HepG2 (cell line): Measurements from ENCODE around the gene UROD. TPM values are rescaled to one million over a fixed set of nuclear protein-coding genes. Genes with fewer than 3 reads are reported as not detected.

Source experiments
- ATAC-seq: fragments of 200-7000 bp; cut with Tn5 transposase; 3 replicates; pipeline ENCODE4 v1.9.1; 2020; ENCODE audit warnings: mild to moderate bottlenecking, moderate library complexity
- BruUV-seq: library from RNA; stranded (reverse); fragments of 400-500 nt; replicated peaks from 2 replicates; lab custom pipeline; 2021; lab: Mats Ljungman, UMichigan
- CTCF ChIA-PET: fragments of 300-600 bp; formaldehyde crosslinking; extraction: SDS; loops from one replicate; lab custom pipeline; 2021; ENCODE audit warnings: low total read pairs, inconsistent platforms, low intra/inter-chr PET ratio; lab: Yijun Ruan, JAX
- POLR2A ChIA-PET: fragments of 350-600 bp; sonication (Branson Sonifier 250); formaldehyde crosslinking; loops from one replicate; lab custom pipeline; 2020; ENCODE audit warnings: antibody characterized with exemption, inconsistent platforms; lab: Yijun Ruan, JAX
- DNase-seq: peaks from one replicate; pipeline ENCODE4 v3.0.0-alpha.2; 2015; ENCODE audit warnings: low spot score
- FAIRE-seq: peaks from 3 replicates; lab custom pipeline; 2011; peaks lifted over from hg19 to GRCh38; lab: Jason Lieb, UNC
- H2AFZ ChIP-seq: one replicate; pipeline ENCODE4 v1.6.1; 2011; ENCODE audit warnings: low read length, inconsistent platforms
- H3K27ac ChIP-seq: fragments of 300-600 bp; 3 replicates; pipeline ENCODE4 v1.8.0; 2011; ENCODE audit warnings: mixed run types, mild to moderate bottlenecking, mixed read lengths, low read length, inconsistent platforms; ENCODE audit not compliant: insufficient read depth; ENCODE audit errors: extremely low read length
- H3K27me3 ChIP-seq, 2 experiments: fragments of 200-600 bp in 1 of 2; 2 replicates in 1 of 2; 3 replicates in 1 of 2; pipeline versions ENCODE4 v1.6.0 to v1.8.0; 2011; ENCODE audit warnings: low read length in 2 of 2, mild to moderate bottlenecking in 2 of 2, moderate library complexity in 2 of 2, inconsistent platforms in 1 of 2; ENCODE audit not compliant: insufficient read depth in 2 of 2, control insufficient read depth in 1 of 2
- H3K36me3 ChIP-seq, 2 experiments: fragments of 200-600 bp in 1 of 2; replicated peaks in 1 of 2; 2 replicates in 1 of 2; 3 replicates in 1 of 2; pipeline versions ENCODE4 v1.5.1 to v1.8.0; 2011; ENCODE audit warnings: low read length in 2 of 2, inconsistent platforms in 1 of 2; ENCODE audit not compliant: insufficient read depth in 2 of 2, control insufficient read depth in 1 of 2
- H3K4me1 ChIP-seq: 2 replicates; pipeline ENCODE4 v1.5.1; 2012; ENCODE audit warnings: low read length, inconsistent platforms; ENCODE audit not compliant: insufficient read depth
- H3K4me2 ChIP-seq: 2 replicates; pipeline ENCODE4 v1.6.0; 2011; ENCODE audit warnings: low read depth, low read length, inconsistent platforms
- H3K4me3 ChIP-seq, 3 experiments: fragments of 200-600 bp in 1 of 3; sonication (generic), shearing (Covaris generic) in 1 of 3; replicated peaks in 1 of 3; 2 replicates each; pipeline ENCODE4 v1.5.1; 2011 to 2016; ENCODE audit warnings: low read length in 3 of 3, inconsistent platforms in 2 of 3, low read depth in 2 of 3, mild to moderate bottlenecking in 2 of 3, control low read depth in 1 of 3, mixed read lengths in 1 of 3; ENCODE audit not compliant: insufficient read depth in 1 of 3
- H3K79me2 ChIP-seq: one replicate; pipeline ENCODE4 v1.6.1; 2011; ENCODE audit warnings: low read length, inconsistent platforms; ENCODE audit not compliant: insufficient read depth
- H3K9ac ChIP-seq: 2 replicates; pipeline ENCODE4 v1.6.0; 2011; ENCODE audit warnings: mild to moderate bottlenecking, low read depth, low read length, inconsistent platforms; ENCODE audit not compliant: insufficient read depth
- H3K9me3 ChIP-seq: 2 replicates; pipeline ENCODE4 v1.5.1; 2012; ENCODE audit warnings: mild to moderate bottlenecking, low read length
- H4K20me1 ChIP-seq: 2 replicates; pipeline ENCODE4 v1.6.0; 2011; ENCODE audit warnings: inconsistent platforms, mild to moderate bottlenecking, low read length, moderate library complexity; ENCODE audit not compliant: insufficient read depth
- CBX1 ChIP-seq: IDR thresholded peaks from one replicate; pipeline ENCODE4 v1.6.1; 2016; ENCODE audit warnings: antibody characterized with exemption, low read depth
- CEBPB ChIP-seq: IDR thresholded peaks from 2 replicates; pipeline ENCODE4 v1.6.1; 2011; ENCODE audit warnings: low read depth, low read length, improper control_type of control experiment, borderline replicate concordance
- HDAC1 ChIP-seq: sonication (generic); formaldehyde crosslinking; IDR thresholded peaks from 2 replicates; pipeline ENCODE4 v1.5.1; 2020; ENCODE audit warnings: mild to moderate bottlenecking, missing genetic modification reagents
- HNF4G ChIP-seq, 2 experiments: sonication (generic) in 1 of 2; formaldehyde crosslinking in 1 of 2; IDR thresholded peaks; 2 replicates each; pipeline versions ENCODE4 v1.4.0 to v1.6.1; 2011 to 2020; ENCODE audit warnings: borderline replicate concordance in 2 of 2, low read depth in 2 of 2, mild to moderate bottlenecking in 2 of 2, low read length in 1 of 2, missing genetic modification reagents in 1 of 2, moderate library complexity in 1 of 2
- IKZF4 ChIP-seq: sonication (generic); formaldehyde crosslinking; IDR thresholded peaks from 2 replicates; pipeline ENCODE4 v1.5.1; 2020; ENCODE audit warnings: borderline replicate concordance, mild to moderate bottlenecking, low read depth, missing genetic modification reagents; ENCODE audit errors: not compliant biosample characterization
- KLF12 ChIP-seq: sonication (generic); formaldehyde crosslinking; IDR thresholded peaks from 2 replicates; pipeline ENCODE4 v1.4.0; 2020; ENCODE audit warnings: missing genetic modification reagents, borderline replicate concordance
- PTBP1 ChIP-seq: fragments of 200-400 bp; formaldehyde crosslinking; IDR thresholded peaks from 2 replicates; pipeline ENCODE4 v1.6.1; 2018; ENCODE audit warnings: low read length, low read depth; ENCODE audit not compliant: poor library complexity, severe bottlenecking
- RARA ChIP-seq: IDR thresholded peaks from 2 replicates; pipeline ENCODE4 v1.6.1; 2016; ENCODE audit warnings: missing genetic modification reagents, missing compliant biosample characterization
- SIX1 ChIP-seq: sonication (generic); formaldehyde crosslinking; IDR thresholded peaks from 2 replicates; pipeline ENCODE4 v1.4.0; 2020; ENCODE audit warnings: missing genetic modification reagents, borderline replicate concordance
- SMAD1 ChIP-seq: sonication (generic); formaldehyde crosslinking; IDR thresholded peaks from 2 replicates; pipeline ENCODE4 v1.4.0; 2020; ENCODE audit warnings: missing genetic modification reagents, low read depth, mild to moderate bottlenecking, borderline replicate concordance
- SP140L ChIP-seq: sonication (generic); formaldehyde crosslinking; IDR thresholded peaks from 2 replicates; pipeline ENCODE4 v1.4.0; 2020; ENCODE audit warnings: missing genetic modification reagents, borderline replicate concordance
- ZBTB44 ChIP-seq: sonication (generic); formaldehyde crosslinking; IDR thresholded peaks from 2 replicates; pipeline ENCODE4 v1.4.0; 2020; ENCODE audit warnings: missing genetic modification reagents
- ZFAT ChIP-seq: sonication (generic); formaldehyde crosslinking; conservative IDR thresholded peaks from 2 replicates; pipeline ENCODE4 v1.8.1; 2023; ENCODE audit warnings: missing genetic modification reagents, inconsistent platforms
- ZNF569 ChIP-seq: sonication (generic); formaldehyde crosslinking; IDR thresholded peaks from 2 replicates; pipeline ENCODE4 v1.5.0; 2020; ENCODE audit warnings: mild to moderate bottlenecking, missing genetic modification reagents, moderate library complexity, borderline replicate concordance
- ZNF724P ChIP-seq: sonication (generic); formaldehyde crosslinking; IDR thresholded peaks from 2 replicates; pipeline ENCODE4 v1.8.0; 2022; ENCODE audit warnings: missing genetic modification reagents, borderline replicate concordance
- WGBS: methylation state at CpG from one replicate; pipeline ENCODE4 v1.1.6; 2017; ENCODE audit warnings: low lambda C conversion rate; 5-methylcytosine and 5-hydroxymethylcytosine counted together
- in situ Hi-C: cut with HindIII; loops from 2 replicates; pipeline ENCODE4 v1.10.0; 2017; ENCODE audit warnings: low pct_unique_long_range_greater_than_20kb; ENCODE audit not compliant: extremely low pct_ligation_motif_present
- intact Hi-C: fragments of 100-400 bp; cut with micrococcal nuclease; formaldehyde crosslinking; loops from one replicate; pipeline ENCODE4 v1.10.0; 2022; ENCODE audit not compliant: unreplicated experiment
- polyA plus RNA-seq, 8 experiments: library from polyadenylated mRNA; depleted of rRNA in 3 of 8; stranded (reverse) in 7 of 8; unstranded in 1 of 8; fragments of >200 nt; fragmentation: Illumina TruSeq in 4 of 8; extraction: Trizol in 4 of 8; gene quantifications; 2 replicates each; pipeline versions ENCODE4 v1.2.1 to v1.2.3, GENCODE V29; 2011 to 2016; ENCODE audit warnings: low read depth in 4 of 8, missing spikeins in 1 of 8, mixed read lengths in 1 of 8; ENCODE audit not compliant: insufficient read depth in 1 of 8
- total RNA-seq, 5 experiments: library from RNA; depleted of rRNA; stranded (reverse); fragments of >200 nt; fragmentation: Illumina TruSeq; extraction: Trizol; gene quantifications; 2 replicates each; pipeline ENCODE4 v1.2.3, GENCODE V29; 2016; ENCODE audit warnings: low read depth in 1 of 5
- TF ChIP-seq, protein P1 (sequence below): sonication (generic); formaldehyde crosslinking; IDR thresholded peaks from 2 replicates; pipeline ENCODE4 v1.4.0; 2020; ENCODE audit warnings: missing genetic modification reagents

Gene UROD
- total and polyA plus RNA-seq, 2 of the 13 experiments (the other 11 are each of a cell fraction or from before 2014, with no cell fraction given) = 162 to 171 TPM

DNA sequence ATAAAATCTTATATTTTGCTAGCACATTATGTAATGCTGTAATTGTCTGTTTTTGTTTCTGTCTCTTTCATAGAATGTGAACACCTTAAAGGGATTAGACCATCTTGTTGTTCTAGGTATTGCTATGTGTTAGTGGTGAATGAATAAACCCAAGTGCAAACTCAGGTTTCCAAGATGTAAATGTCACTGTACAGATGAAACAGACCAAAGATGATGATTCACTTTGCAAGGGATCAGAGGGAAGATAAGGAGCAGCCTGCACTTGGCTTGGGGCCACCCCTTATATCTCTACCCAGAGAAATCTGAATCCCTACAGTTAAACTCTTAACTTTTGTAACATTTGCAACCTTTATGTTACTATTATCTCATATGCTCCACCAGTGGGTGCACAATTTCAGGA lies 25.4 kb downstream of the UROD start (continued):
- TF ChIP-seq ZNF569 (CRISPR knock-in tag) (no peak), IKZF4 (no peak), HNF4G (IDR thresholded peaks at IDR 0.05; ENCODE audit: borderline replicate concordance, low read depth, low read length) (no peak), HNF4G (CRISPR knock-in tag; IDR thresholded peaks at IDR 0.05; ENCODE audit: borderline replicate concordance, low read depth) (no peak), ZBTB44 (CRISPR knock-in tag) (no peak), SP140L (CRISPR knock-in tag) (no peak), CBX1 (no peak), ZFAT (CRISPR knock-in tag) (no peak), SMAD1 (CRISPR knock-in tag) (no peak)

DNA sequence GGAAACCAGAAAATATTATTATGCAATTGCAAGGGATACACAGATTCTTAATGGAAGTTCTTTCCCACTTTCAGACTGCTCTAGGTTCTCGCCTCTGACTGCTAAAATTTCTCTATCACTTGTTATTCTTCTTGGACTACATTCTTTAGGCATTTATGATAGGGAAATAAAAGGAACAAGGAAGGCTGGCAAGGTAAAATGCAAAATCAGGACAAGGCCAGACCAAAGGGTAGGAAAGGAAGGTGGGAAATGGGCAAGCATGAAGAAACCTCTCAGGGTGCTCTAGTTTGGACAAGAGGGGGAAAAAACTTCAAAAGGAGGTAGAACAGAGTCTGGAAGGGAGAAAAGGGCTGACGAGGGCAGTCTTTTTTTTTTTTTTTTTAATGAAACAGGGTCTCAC lies 26.2 kb downstream of the UROD start:
- TF ChIP-seq ZNF724P (no peak), SIX1 (CRISPR knock-in tag) (no peak), PTBP1 (no peak), RARA (no peak), CEBPB (no peak), KLF12 (no peak), HDAC1 (no peak)
- TF ChIP-seq, protein P1, sequence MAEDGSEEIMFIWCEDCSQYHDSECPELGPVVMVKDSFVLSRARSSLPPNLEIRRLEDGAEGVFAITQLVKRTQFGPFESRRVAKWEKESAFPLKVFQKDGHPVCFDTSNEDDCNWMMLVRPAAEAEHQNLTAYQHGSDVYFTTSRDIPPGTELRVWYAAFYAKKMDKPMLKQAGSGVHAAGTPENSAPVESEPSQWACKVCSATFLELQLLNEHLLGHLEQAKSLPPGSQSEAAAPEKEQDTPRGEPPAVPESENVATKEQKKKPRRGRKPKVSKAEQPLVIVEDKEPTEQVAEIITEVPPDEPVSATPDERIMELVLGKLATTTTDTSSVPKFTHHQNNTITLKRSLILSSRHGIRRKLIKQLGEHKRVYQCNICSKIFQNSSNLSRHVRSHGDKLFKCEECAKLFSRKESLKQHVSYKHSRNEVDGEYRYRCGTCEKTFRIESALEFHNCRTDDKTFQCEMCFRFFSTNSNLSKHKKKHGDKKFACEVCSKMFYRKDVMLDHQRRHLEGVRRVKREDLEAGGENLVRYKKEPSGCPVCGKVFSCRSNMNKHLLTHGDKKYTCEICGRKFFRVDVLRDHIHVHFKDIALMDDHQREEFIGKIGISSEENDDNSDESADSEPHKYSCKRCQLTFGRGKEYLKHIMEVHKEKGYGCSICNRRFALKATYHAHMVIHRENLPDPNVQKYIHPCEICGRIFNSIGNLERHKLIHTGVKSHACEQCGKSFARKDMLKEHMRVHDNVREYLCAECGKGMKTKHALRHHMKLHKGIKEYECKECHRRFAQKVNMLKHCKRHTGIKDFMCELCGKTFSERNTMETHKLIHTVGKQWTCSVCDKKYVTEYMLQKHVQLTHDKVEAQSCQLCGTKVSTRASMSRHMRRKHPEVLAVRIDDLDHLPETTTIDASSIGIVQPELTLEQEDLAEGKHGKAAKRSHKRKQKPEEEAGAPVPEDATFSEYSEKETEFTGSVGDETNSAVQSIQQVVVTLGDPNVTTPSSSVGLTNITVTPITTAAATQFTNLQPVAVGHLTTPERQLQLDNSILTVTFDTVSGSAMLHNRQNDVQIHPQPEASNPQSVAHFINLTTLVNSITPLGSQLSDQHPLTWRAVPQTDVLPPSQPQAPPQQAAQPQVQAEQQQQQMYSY = no peak
- TF ChIP-seq, all 625 proteins: peak for 0

More for the DNA sequence above, 26.2 kb downstream of the UROD start:
- in situ Hi-C loops = no loop called here
- no peaks in the 10 kb centered on the region for H3K9me3 ChIP-seq
- DNase-seq = no peak
- no TSS peak for BruUV-seq
- no peak overlapping the region for H3K9ac ChIP-seq
- no peaks in the 10 kb centered on the region for H4K20me1 ChIP-seq
- ChIA-PET POLR2A (interaction anchor here (1.1 to 1.2 kb wide), 2 partner anchors 25 to 96 kb away, joined by 3 to 4 read pairs; no protein-coding TSS in a partner anchor), CTCF (no interaction called here)
- no peak for ATAC-seq
- 91% methylated on average over 2 of the region's 2 CpGs for WGBS
- no peaks in the 10 kb centered on the region for H3K27me3 ChIP-seq
- H3K36me3 ChIP-seq = peaks cover 14 to 39% of the 10 kb centered on the region in 2 experiments; a peak in 4 of 5 replicates
- H3K4me3 ChIP-seq = no peak overlapping the region
- FAIRE-seq = no peak
- intact Hi-C loops = no loop called here
- no peak overlapping the region for H3K27ac ChIP-seq
- no peak overlapping the region for H3K4me2 ChIP-seq
- H3K4me1 ChIP-seq = peaks cover 15% of the 10 kb centered on the region
- no peak overlapping the region for H2AFZ ChIP-seq
- H3K79me2 ChIP-seq = no peaks in the 10 kb centered on the region
